GM18498 (cell line): ENCODE data around the gene TXNDC15.
A peak's percentile ranks its signal among the peaks of the same experiment; 100 is the strongest.
"Not testable (repeated sequence)": the region's sequence is repeated elsewhere in the genome, so short reads cannot be mapped to it uniquely, and the experiment has no call there.

Source experiments
- ATAC-seq: cut with Tn5 transposase; IDR thresholded peaks from one replicate; pipeline ENCODE4 v1.9.1; 2021; ENCODE audit warnings: mild to moderate bottlenecking, moderate library complexity; ENCODE audit not compliant: unreplicated experiment

The TXNDC15 gene

DNA sequence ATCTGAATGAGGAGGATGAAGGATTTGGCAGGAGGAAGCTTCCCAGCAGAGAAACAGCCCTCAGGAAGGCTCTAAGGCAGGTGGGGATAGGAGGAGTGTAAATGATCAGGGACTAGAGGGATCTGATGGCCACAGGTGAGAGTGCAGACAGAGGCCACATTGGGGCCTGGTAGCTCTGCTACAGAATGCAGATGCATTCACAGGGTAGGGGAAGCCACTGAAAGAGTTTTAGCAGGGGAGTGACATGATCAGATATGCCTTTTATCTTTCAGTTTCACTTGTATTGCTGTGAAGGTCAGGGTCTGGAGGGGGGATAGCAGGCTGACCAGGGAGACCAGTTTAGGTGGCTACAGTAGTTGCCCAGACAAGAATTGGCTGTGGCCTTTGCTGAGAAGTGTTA is 3.0 kb downstream of the TXNDC15 start:
- peak; percentile 44 for ATAC-seq

- no peak for ATAC-seq
These were observed 4.2 kb downstream of the TXNDC15 start for GRCh38 chr5:134878403-134878802.

DNA sequence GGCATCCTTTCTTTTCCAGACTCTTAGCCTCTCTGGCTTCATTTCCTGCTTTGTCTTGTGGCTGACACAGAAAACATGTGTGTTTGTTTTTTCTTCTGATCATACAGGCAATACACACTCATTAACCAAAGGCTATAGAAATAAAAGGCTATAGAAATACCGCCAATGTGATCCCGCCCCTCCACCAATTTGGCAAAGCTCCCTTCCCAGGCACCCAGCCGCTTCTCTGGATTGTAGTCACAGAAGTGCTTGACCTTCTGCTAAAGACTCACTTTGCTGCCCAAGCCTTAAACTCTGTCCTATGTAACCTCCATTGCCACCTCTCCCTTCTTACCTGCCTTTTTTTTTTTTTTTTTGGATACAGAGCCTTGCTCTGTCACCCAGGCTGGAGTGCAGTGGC is 5.3 kb downstream of the TXNDC15 start:
- ATAC-seq: no peak

GRCh38 chr5:134880937-134881336 is 6.8 kb downstream of the TXNDC15 start:
- not testable (repeated sequence) for ATAC-seq

DNA sequence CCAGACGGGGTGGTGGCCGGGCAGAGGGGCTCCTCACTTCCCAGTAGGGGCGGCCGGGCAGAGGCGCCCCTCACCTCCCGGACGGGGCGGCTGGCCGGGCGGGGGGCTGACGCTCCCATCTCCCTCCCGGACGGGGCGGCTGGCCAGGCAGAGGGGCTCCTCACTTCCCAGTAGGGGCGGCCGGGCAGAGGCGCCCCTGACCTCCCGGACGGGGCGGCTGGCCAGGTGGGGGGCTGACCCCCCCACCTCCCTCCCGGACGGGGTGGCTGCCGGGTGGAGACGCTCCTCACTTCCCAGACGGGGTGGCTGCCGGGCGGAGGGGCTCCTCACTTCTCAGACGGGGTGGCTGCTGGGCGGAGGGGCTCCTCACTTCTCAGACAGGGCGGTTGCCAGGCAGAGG is 7.5 kb downstream of the TXNDC15 start:
- not testable (repeated sequence) for ATAC-seq

DNA sequence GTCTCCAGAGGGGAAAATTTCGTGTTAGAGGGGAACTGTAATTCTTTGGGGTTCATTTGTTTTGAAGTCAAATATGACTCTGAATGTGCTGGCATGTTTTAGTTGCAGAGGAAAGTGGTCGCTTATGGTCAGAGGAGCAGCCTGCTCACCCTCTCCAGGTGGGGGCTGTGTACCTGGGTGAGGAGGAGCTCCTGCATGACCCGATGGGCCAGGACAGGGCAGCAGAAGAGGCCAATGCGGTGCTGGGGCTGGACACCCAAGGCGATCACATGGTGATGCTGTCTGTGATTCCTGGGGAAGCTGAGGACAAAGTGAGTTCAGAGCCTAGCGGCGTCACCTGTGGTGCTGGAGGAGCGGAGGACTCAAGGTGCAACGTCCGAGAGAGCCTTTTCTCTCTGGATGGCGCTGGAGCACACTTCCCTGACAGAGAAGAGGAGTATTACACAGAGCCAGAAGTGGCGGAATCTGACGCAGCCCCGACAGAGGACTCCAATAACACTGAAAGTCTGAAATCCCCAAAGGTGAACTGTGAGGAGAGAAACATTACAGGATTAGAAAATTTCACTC is 13.5 kb downstream of the TXNDC15 start:
- ATAC-seq: no peak

GRCh38 chr5:134889335-134889734 is 15.2 kb downstream of the TXNDC15 start:
- no peak for ATAC-seq

DNA sequence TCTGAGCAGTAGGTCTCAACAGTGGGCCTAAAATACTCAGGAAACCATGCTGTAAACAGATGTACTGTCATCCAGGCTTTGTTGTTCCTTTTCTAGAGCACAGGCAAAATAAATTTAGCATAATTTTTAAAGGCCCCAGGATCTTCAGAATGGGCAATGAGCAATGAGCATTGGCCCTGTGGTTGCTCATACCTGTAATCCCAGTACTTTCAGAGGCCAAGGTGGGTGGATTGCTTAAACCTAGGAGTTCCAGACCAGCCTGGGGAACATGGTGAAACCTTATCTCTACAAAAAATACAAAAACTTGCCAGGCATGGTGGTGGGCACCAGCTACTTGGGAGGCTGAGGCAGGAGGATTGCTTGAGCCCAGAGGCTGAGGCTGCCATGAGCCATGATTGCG is 17.3 kb downstream of the TXNDC15 start:
- no peak for ATAC-seq

DNA sequence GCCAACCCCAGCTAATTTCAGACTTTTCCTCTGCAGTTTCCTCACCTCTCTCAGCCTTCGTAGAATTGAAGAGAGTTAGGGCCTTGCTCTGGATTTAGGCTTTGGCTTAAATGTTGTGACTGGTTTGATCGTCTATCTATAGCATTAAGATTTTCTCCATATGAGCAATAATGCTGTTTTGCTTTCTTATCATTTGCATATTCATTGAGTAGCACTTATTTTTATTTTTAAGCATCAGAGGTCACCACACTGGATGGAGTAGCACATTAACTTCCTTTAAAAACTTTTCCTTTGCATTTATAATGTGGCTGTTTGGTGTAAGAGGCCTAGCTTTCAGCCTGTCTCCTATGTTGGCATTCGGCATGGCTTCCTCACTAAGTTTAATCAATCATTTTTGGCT is 18.1 kb downstream of the TXNDC15 start:
- no peak for ATAC-seq

GRCh38 chr5:134892926-134893325 is 18.8 kb downstream of the TXNDC15 start:
- ATAC-seq: no peak

DNA sequence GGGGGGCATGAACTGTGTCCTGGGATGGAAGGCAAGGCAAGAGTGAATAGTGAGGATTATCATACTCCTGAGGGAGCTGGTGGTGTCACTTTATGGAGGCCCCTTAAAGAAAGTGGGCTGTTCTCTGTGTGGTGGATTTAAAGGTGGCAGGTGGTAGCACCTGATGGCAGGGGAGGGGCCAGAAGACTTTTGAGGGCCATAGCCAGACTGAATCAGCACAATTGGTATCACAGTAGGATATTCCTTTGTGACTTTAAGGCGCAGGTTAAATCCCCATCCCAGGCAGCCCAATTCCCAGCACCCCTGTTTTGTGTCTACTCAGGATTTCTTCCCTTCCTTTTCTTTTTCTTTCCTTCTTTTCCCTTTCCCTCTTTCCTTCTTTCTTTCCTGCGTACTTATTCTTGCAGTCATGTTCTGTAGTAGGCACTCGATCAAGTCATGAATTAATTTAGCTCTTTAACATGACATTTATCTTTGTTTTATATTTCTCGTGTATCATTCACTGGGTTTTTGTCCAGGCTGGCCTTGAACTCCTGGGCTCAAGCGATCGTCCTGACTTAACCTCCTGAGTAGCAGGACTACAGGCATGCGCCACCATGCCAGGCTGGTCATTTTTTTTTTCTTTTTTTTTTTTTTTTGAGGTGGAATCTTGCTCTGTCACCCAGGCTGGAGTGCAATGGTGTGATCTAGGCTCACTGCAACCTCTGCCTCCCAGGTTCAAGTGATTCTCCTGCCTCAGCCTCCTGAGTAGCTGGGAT is 19.8 kb downstream of the TXNDC15 start:
- no peak for ATAC-seq

DNA sequence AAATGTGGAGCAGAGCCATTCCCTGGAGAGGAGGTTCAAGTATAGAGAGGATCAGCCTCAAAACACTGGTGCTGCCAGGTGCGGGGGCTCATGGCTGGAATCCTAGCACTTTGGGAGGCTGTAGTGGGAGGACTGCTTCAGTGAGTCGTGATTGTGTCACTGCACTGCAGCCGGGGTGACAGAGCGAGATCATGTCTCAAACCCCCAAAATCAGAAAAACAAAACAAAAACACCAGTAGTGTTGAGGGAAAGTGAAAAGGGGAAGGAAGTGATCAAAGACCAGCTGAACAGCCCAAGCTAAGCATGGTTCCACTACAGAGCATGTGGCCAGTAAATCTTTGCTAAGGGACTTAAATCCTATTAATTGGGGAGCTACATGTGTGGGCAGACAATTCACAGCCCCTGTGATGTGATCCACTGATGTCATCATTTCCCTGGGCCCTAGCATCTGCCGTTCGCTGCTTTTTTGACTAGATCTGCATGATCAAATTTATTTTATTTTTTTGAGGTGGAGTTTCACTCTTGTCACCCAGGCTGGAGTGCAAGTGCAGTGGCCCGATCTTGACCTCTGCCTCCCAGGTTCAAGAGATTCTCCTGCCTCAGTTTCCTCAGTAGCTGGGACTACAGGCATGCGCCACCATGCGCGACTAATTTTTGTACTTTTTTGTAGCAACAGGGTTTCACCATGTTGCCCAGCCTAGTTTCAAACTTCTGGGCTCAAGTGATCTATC is 28.1 kb downstream of the TXNDC15 start:
- ATAC-seq: no peak

- ATAC-seq: peak; percentile 84
These were observed 30.6 kb downstream of the TXNDC15 start, which contains the start of gene PCBD2 for GRCh38 chr5:134904610-134905245. Gene PCBD2, plus strand, starts transcription at chr5:134905131. Its CDS starts 9 bp downstream, at chr5:134905140.

DNA sequence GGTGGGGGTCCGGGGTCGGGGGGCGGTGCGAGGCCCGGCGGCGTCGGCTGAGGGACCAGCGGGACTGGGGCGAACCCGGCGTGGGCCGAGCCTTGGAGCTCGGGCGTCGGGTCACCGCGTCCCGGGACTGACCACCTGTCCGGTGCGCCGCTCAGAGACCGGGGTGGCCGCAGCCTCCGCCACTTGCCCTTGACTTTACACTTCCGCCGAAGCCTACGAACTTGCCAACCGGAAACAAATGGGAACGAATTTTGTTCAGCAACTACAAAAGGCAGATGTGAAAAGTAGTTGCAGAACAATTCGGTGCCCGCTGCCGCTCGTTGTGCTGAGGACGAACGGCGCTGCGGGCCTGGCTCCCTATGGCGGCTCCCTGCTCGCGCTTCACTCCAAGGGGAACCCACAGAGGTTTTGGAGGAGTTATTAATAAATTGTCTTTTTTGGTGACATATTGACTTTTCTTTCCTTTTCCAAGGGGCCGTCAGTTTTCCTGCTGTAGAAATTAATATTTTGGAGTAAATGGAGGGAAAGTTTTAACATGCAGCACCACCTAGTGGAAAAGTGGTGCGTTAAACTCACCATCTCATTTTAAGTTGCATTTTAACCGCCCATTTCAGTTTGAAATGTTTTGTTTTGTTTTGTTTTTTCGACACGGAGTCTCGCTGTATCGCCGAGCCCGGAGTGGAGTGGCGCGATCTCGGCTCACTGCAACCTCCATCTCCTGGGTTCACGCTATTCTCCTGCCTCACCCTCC is 31.2 kb downstream of the TXNDC15 start:
- ATAC-seq: peak; percentile 34

- no peak for ATAC-seq
These were observed 32.6 kb downstream of the TXNDC15 start for GRCh38 chr5:134906811-134907210.

DNA sequence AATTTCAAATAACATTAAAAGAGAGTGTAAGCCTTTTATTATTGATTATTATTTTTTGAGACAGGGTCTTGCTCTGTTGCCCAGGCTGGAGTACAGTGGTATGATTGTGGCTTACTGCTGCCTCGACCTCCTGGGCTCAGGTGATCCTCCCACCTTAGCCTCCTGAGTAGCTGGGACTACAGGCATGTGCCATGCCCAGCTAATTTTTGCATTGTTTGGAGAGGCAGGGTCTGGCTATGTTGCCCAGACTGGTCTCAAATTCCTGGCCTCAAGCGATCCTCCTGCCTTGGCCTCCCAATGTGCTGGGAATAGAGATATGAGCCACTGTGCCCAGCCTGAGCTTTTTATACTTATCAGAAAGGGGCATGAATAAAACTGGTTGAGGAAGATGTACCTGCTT is 36.6 kb downstream of the TXNDC15 start:
- not testable (repeated sequence) for ATAC-seq

DNA sequence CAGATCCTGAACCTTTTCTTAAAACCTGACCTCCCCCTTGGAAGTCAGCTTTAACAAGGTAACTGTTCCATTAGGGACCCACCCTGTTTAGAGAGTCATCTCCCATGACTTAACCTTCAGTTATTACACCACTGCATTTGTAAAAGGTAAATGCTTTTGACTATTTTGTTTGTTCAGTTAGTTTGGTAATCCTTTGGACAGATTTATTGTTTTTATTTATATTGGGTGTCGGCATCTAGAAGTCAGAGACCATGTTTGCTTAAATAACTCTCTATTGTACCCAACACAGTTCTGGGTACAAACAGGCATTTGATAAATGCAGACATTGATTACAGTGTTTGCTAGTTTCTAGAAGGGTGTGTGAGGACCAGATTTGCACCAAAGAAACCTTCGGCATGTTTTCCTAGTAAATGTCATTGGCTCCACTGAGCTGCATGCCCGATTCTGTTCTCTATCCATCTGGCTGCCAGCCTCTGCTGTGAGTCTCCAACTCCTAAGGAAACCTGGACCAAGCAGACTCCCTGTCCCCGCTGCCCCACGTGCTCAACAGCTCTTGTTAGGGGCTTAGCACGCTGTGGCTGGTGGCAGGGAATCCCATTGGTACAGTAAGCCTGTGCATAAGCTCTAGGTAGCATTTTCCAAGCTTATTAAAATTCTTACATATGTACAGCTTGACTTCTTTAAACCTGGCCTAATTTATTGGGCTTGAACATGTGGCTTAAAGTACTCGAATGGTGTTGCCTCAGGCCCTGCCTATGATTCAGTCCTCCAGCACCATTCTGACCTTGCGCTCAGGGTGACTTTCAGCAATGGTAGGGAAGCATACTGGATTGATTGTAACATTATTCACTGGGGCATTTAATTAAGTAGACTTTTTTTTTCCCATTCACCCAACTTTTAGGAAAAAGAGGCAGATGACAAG is 37.4 kb downstream of the TXNDC15 start:
- no peak for ATAC-seq

GRCh38 chr5:134913254-134913653 is 39.1 kb downstream of the TXNDC15 start:
- ATAC-seq: no peak

DNA sequence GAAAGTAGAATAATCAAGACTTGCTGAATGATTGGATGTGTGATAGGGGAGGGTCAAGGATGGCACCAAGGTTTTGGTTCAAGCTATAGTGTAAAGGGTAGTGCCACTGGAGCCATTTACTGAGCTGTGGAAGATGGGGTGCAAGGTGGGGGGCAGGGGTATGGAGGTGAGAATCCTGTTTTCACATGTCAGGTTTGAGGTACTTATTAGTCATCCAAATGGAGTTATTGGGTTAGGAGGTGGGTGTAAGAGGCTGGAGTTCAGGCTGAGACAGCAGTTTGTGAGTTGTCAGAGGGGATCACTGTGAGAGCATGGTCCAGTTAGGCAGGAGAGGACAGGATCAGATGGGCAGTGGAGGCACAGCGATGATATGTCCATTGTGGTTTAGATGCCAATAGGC is 39.6 kb downstream of the TXNDC15 start:
- ATAC-seq: no peak
